IMR-90 (cell line): Measurements from ENCODE around the gene DCLRE1A. TPM values are rescaled to one million over a fixed set of nuclear protein-coding genes. Genes with fewer than 3 reads are reported as not detected.

Experiments
- ATAC-seq: fragments of 200-7000 bp; cut with Tn5 transposase; 2 replicates; pipeline ENCODE4 v1.9.1; 2020; ENCODE audit warnings: low read depth, mild to moderate bottlenecking, moderate library complexity
- BruUV-seq: library from RNA; stranded (reverse); fragments of 400-500 nt; replicated peaks from 2 replicates; lab custom pipeline; 2021; lab: Mats Ljungman, UMichigan
- CTCF ChIA-PET: fragments of 300-600 bp; formaldehyde crosslinking; extraction: SDS; loops from one replicate; lab custom pipeline; 2021; ENCODE audit warnings: antibody characterized with exemption; lab: Yijun Ruan, JAX
- POLR2A ChIA-PET: fragments of 300-600 bp; sonication (Branson Sonifier 250); formaldehyde crosslinking; loops from one replicate; lab custom pipeline; 2022; ENCODE audit warnings: antibody characterized with exemption; ENCODE audit not compliant: unreplicated experiment; lab: Charles Lee
- DNase-seq: peaks from one replicate; pipeline ENCODE4 v3.0.0; 2013
- H2AFZ ChIP-seq: replicated peaks from 2 replicates; pipeline ENCODE3; 2013; ENCODE audit warnings: low read length, mild to moderate bottlenecking; ENCODE audit not compliant: poor library complexity
- H2AK5ac ChIP-seq: 2 replicates; pipeline ENCODE4 v1.6.1; 2013; ENCODE audit warnings: low read depth, low read length, inconsistent platforms
- H2AK9ac ChIP-seq: replicated peaks from 2 replicates; pipeline ENCODE3; 2013; ENCODE audit warnings: mild to moderate bottlenecking, low read depth, low read length, moderate library complexity; ENCODE audit not compliant: poor library complexity
- H2BK120ac ChIP-seq: 2 replicates; pipeline ENCODE4 v1.6.1; 2013; ENCODE audit warnings: low read depth, low read length, inconsistent platforms
- H2BK15ac ChIP-seq: 3 replicates; pipeline ENCODE4 v1.6.1; 2013; ENCODE audit warnings: low read depth, low read length, inconsistent platforms
- H2BK20ac ChIP-seq: 2 replicates; pipeline ENCODE4 v1.6.1; 2013; ENCODE audit warnings: low read depth, mild to moderate bottlenecking, inconsistent platforms, low read length, moderate library complexity
- H2BK5ac ChIP-seq: 2 replicates; pipeline ENCODE4 v1.6.1; 2013; ENCODE audit warnings: mild to moderate bottlenecking, low read depth, low read length, inconsistent platforms; ENCODE audit not compliant: poor library complexity, severe bottlenecking
- H3K14ac ChIP-seq: replicated peaks from 2 replicates; pipeline ENCODE4 v1.6.1; 2013; ENCODE audit warnings: low read depth, low read length, inconsistent platforms
- H3K18ac ChIP-seq: 2 replicates; pipeline ENCODE4 v1.6.1; 2013; ENCODE audit warnings: low read depth, low read length, control low read depth
- H3K23ac ChIP-seq: 2 replicates; pipeline ENCODE4 v1.6.1; 2013; ENCODE audit warnings: low read depth, low read length, inconsistent platforms
- H3K27ac ChIP-seq: 2 replicates; pipeline ENCODE4 v1.5.1; 2013; ENCODE audit warnings: mild to moderate bottlenecking, control low read depth, low read length; ENCODE audit not compliant: insufficient read depth
- H3K27me3 ChIP-seq: 2 replicates; pipeline ENCODE4 v1.6.1; 2013; ENCODE audit warnings: low read length; ENCODE audit not compliant: control insufficient read depth, insufficient read depth
- H3K36me3 ChIP-seq: 2 replicates; pipeline ENCODE4 v1.6.1; 2013; ENCODE audit warnings: low read length, mixed read lengths; ENCODE audit not compliant: control insufficient read depth, insufficient read depth
- H3K4ac ChIP-seq: 2 replicates; pipeline ENCODE4 v1.6.1; 2013; ENCODE audit warnings: low read depth, low read length, inconsistent platforms
- H3K4me1 ChIP-seq: 2 replicates; pipeline ENCODE4 v1.6.1; 2013; ENCODE audit warnings: low read length, mixed read lengths; ENCODE audit not compliant: control insufficient read depth, insufficient read depth
- H3K4me2 ChIP-seq: 2 replicates; pipeline ENCODE4 v1.6.1; 2013; ENCODE audit warnings: low read depth, mild to moderate bottlenecking, control low read depth, low read length, moderate library complexity
- H3K4me3 ChIP-seq: 2 replicates; pipeline ENCODE4 v1.5.1; 2013; ENCODE audit warnings: low read depth, mild to moderate bottlenecking, control low read depth, low read length, moderate library complexity; ENCODE audit not compliant: insufficient read depth
- H3K56ac ChIP-seq: 2 replicates; pipeline ENCODE4 v1.6.1; 2013; ENCODE audit warnings: low read length, inconsistent platforms; ENCODE audit not compliant: insufficient read depth; ENCODE audit errors: extremely low read depth
- H3K79me1 ChIP-seq, 2 experiments: 2 replicates each; pipeline ENCODE4 v1.6.1; 2013; ENCODE audit warnings: low read length in 2 of 2, inconsistent platforms in 1 of 2, low read depth in 1 of 2
- H3K9ac ChIP-seq: 2 replicates; pipeline ENCODE4 v1.6.1; 2013; ENCODE audit warnings: low read depth, low read length, control low read depth
- H3K9me1 ChIP-seq: 2 replicates; pipeline ENCODE4 v1.6.1; 2013; ENCODE audit warnings: low read length, inconsistent platforms; ENCODE audit not compliant: insufficient read depth
- H3K9me3 ChIP-seq: 2 replicates; pipeline ENCODE4 v1.6.1; 2013; ENCODE audit warnings: low read length; ENCODE audit not compliant: control insufficient read depth, insufficient read depth
- H4K20me1 ChIP-seq: 2 replicates; pipeline ENCODE4 v1.6.1; 2013; ENCODE audit warnings: low read length, inconsistent platforms; ENCODE audit not compliant: insufficient read depth
- H4K5ac ChIP-seq: 2 replicates; pipeline ENCODE4 v1.6.1; 2013; ENCODE audit warnings: mild to moderate bottlenecking, low read depth, low read length, control low read depth
- H4K8ac ChIP-seq, 2 experiments: 2 replicates each; pipeline ENCODE4 v1.6.1; 2013; ENCODE audit warnings: low read depth in 2 of 2, low read length in 2 of 2, control low read depth in 1 of 2, inconsistent platforms in 1 of 2
- H4K91ac ChIP-seq: 2 replicates; pipeline ENCODE4 v1.6.1; 2013; ENCODE audit warnings: low read depth, low read length, inconsistent platforms; ENCODE audit not compliant: insufficient read depth
- BHLHE40 ChIP-seq: fragments of 150-350 bp; IDR thresholded peaks from 2 replicates; pipeline ENCODE4 v1.6.1; 2016; ENCODE audit warnings: mild to moderate bottlenecking, low read depth, low read length
- CEBPB ChIP-seq: IDR thresholded peaks from 2 replicates; pipeline ENCODE4 v1.6.1; 2012; ENCODE audit warnings: low read depth, low read length, improper control_type of control experiment
- CHD1 ChIP-seq: IDR thresholded peaks from 2 replicates; pipeline ENCODE4 v1.6.1; 2012; ENCODE audit warnings: low read depth, low read length, improper control_type of control experiment
- CTCF ChIP-seq: conservative IDR thresholded peaks from 2 replicates; pipeline ENCODE4 v1.5.1; 2012; ENCODE audit warnings: mild to moderate bottlenecking, low read depth, low read length, improper control_type of control experiment
- ELK1 ChIP-seq: fragments of 150-350 bp; IDR thresholded peaks from 2 replicates; pipeline ENCODE4 v1.6.1; 2016; ENCODE audit warnings: low read depth, mild to moderate bottlenecking, low read length, moderate library complexity, borderline replicate concordance
- FOS ChIP-seq: fragments of 150-350 bp; IDR thresholded peaks from 2 replicates; pipeline ENCODE4 v1.6.1; 2016; ENCODE audit warnings: low read depth, low read length
- MAFK ChIP-seq: IDR thresholded peaks from 2 replicates; pipeline ENCODE4 v1.6.1; 2012; ENCODE audit warnings: low read depth, low read length, improper control_type of control experiment
- MAZ ChIP-seq: IDR thresholded peaks from 2 replicates; pipeline ENCODE4 v1.6.1; 2012; ENCODE audit warnings: low read depth, mild to moderate bottlenecking, low read length, improper control_type of control experiment, moderate library complexity, borderline replicate concordance
- MXI1 ChIP-seq: IDR thresholded peaks from 2 replicates; pipeline ENCODE4 v1.6.1; 2012; ENCODE audit warnings: low read depth, mild to moderate bottlenecking, low read length, moderate library complexity, borderline replicate concordance
- NFE2L2 ChIP-seq: fragments of 150-350 bp; IDR thresholded peaks from 2 replicates; pipeline ENCODE4 v1.6.1; 2016; ENCODE audit warnings: low read depth, mild to moderate bottlenecking, low read length
- POLR2A ChIP-seq: IDR thresholded peaks from 2 replicates; pipeline ENCODE4 v1.6.1; 2012; ENCODE audit warnings: mild to moderate bottlenecking, low read depth, low read length
- RAD21 ChIP-seq: IDR thresholded peaks from 2 replicates; pipeline ENCODE4 v1.6.1; 2012; ENCODE audit warnings: low read length, improper control_type of control experiment
- RCOR1 ChIP-seq: IDR thresholded peaks from 2 replicates; pipeline ENCODE4 v1.6.1; 2012; ENCODE audit warnings: mild to moderate bottlenecking, low read length, improper control_type of control experiment; ENCODE audit not compliant: insufficient replicate concordance
- RFX5 ChIP-seq: IDR thresholded peaks from 2 replicates; pipeline ENCODE4 v1.8.0; 2012; ENCODE audit warnings: low read depth, mild to moderate bottlenecking, low read length, moderate library complexity
- SMC3 ChIP-seq: fragments of 150-350 bp; IDR thresholded peaks from 2 replicates; pipeline ENCODE4 v1.6.1; 2016; ENCODE audit warnings: low read depth, mild to moderate bottlenecking, antibody characterized with exemption, low read length, moderate library complexity
- USF2 ChIP-seq: fragments of 150-350 bp; IDR thresholded peaks from 2 replicates; pipeline ENCODE4 v1.6.1; 2017; ENCODE audit warnings: mild to moderate bottlenecking, antibody characterized with exemption, low read length, low read depth
- WGBS, 2 experiments: methylation state at CpG; one replicate each; pipeline versions ENCODE4 v1.1.5 to v1.1.7; 2013; ENCODE audit warnings: missing lambda C conversion rate in 2 of 2; ENCODE audit not compliant: insufficient read length in 1 of 2; ENCODE audit errors: extremely low coverage in 2 of 2; 5-methylcytosine and 5-hydroxymethylcytosine counted together
- dilution Hi-C: fragments of 300-500 bp; cut with HindIII; formaldehyde crosslinking; loops from one replicate; pipeline ENCODE4 v1.14.3; 2018; ENCODE audit warnings: low sequenced_read_pairs; ENCODE audit not compliant: unreplicated experiment
- in situ Hi-C: fragments of 300-500 bp; cut with MboI; formaldehyde crosslinking; loops from 3 replicates; pipeline ENCODE4 v1.14.3; 2019; ENCODE audit warnings: low sequenced_read_pairs, inconsistent platforms, mixed read lengths
- intact Hi-C: fragments of 100-400 bp; cut with micrococcal nuclease; formaldehyde crosslinking; loops from 2 replicates; pipeline ENCODE4 v1.10.0; 2022
- polyA plus RNA-seq, 3 experiments: library from polyadenylated mRNA; depleted of rRNA; stranded (reverse); fragments of >200 nt; gene quantifications; 2 replicates each; pipeline ENCODE4 v1.2.3, GENCODE V29; 2012; ENCODE audit warnings: low replicate concordance in 1 of 3
- total RNA-seq: library from RNA; depleted of rRNA; stranded (reverse); fragments of >200 nt; gene quantifications from 2 replicates; pipeline ENCODE4 v1.2.3, GENCODE V29; 2012

DCLRE1A gene
- total and polyA plus RNA-seq, 2 of the 4 experiments (the other 2 are of a cell fraction) = 3.1 to 6.3 TPM

GRCh38 chr10:113890769-113891168 lies 36.9 kb upstream of the DCLRE1A start:
- ChIA-PET CTCF (interaction anchor here (0.8 kb wide), 1 partner anchor 54 kb away, joined by 3 read pairs; no protein-coding TSS in a partner anchor), POLR2A (no interaction called here)
- intact Hi-C loops (no loop called here), dilution Hi-C loops (no loop called here), in situ Hi-C loops (no loop called here)
- Histone ChIP-seq H2BK120ac (no peak overlapping the region), H2AK9ac (no peak overlapping the region), H4K8ac (no peak overlapping the region), H3K9me1 (no peaks in the 10 kb centered on the region), H3K18ac (no peak overlapping the region), H3K79me1 (peaks cover 3% of the 10 kb centered on the region in 2 experiments; a peak in 1 of 4 replicates), H3K27me3 (no peaks in the 10 kb centered on the region), H2BK15ac (no peak overlapping the region), H4K5ac (no peak overlapping the region), H3K4ac (no peak overlapping the region), H2AK5ac (no peak overlapping the region), H3K4me1 (no peaks in the 10 kb centered on the region), H4K91ac (no peak overlapping the region), H3K27ac (no peak overlapping the region), H3K36me3 (no peaks in the 10 kb centered on the region), H2AFZ (no peak overlapping the region), H3K23ac (no peak overlapping the region), H3K14ac (no peak overlapping the region), H3K56ac (no peak overlapping the region), H3K4me2 (no peak overlapping the region), H2BK5ac (no peak overlapping the region), H4K20me1 (no peaks in the 10 kb centered on the region), H3K4me3 (no peak overlapping the region), H2BK20ac (no peak overlapping the region), H3K9ac (no peak overlapping the region), H3K9me3 (no peaks in the 10 kb centered on the region)
- WGBS, 2 experiments = no CpG with 5 or more reads among the region's 4 CpGs
- TF ChIP-seq RCOR1 = no peak
- no peak for TF ChIP-seq USF2
- no peak for TF ChIP-seq CTCF
- TF ChIP-seq MXI1 = no peak
- no peak for TF ChIP-seq NFE2L2
- no peak for TF ChIP-seq CHD1
- TF ChIP-seq RAD21 = no peak
- TF ChIP-seq SMC3 = no peak
- no peak for TF ChIP-seq MAFK
- no peak for TF ChIP-seq POLR2A
- TF ChIP-seq FOS = no peak
- TF ChIP-seq MAZ = no peak
- no peak for TF ChIP-seq BHLHE40
- no peak for TF ChIP-seq ELK1
- TF ChIP-seq CEBPB = no peak
- no peak for TF ChIP-seq RFX5
- ATAC-seq (no peak), DNase-seq (no peak)
- BruUV-seq = no TSS peak
